Ishikawa (cell line): ENCODE results near the gene TUBB3.

Experiments
- CEBPB ChIP-seq: IDR thresholded peaks from 2 replicates; pipeline ENCODE4 v1.6.1; 2012
- CREB1 ChIP-seq: IDR thresholded peaks from 2 replicates; pipeline ENCODE4 v1.6.1; 2012; ENCODE audit warnings: low read depth
- EGR1 ChIP-seq: IDR thresholded peaks from 2 replicates; pipeline ENCODE4 v1.6.1; 2012
- EP300 ChIP-seq: IDR thresholded peaks from 2 replicates; pipeline ENCODE4 v1.6.1; 2012; ENCODE audit warnings: borderline replicate concordance
- FOXM1 ChIP-seq: IDR thresholded peaks from 2 replicates; pipeline ENCODE4 v1.6.1; 2012; ENCODE audit warnings: low read depth, borderline replicate concordance
- MAX ChIP-seq: IDR thresholded peaks from 2 replicates; pipeline ENCODE4 v1.6.1; 2012
- NFIC ChIP-seq: IDR thresholded peaks from 2 replicates; pipeline ENCODE4 v1.6.1; 2012
- RAD21 ChIP-seq: IDR thresholded peaks from 2 replicates; pipeline ENCODE4 v1.6.1; 2012; ENCODE audit warnings: low read depth
- REST ChIP-seq: IDR thresholded peaks from 2 replicates; pipeline ENCODE4 v1.6.1; 2012; ENCODE audit warnings: low read depth, mild to moderate bottlenecking
- TAF1 ChIP-seq: IDR thresholded peaks from 2 replicates; pipeline ENCODE4 v1.6.1; 2012; ENCODE audit warnings: low read depth, mild to moderate bottlenecking
- TCF12 ChIP-seq: IDR thresholded peaks from 2 replicates; pipeline ENCODE4 v1.6.1; 2012; ENCODE audit warnings: low read depth
- TEAD4 ChIP-seq: IDR thresholded peaks from 2 replicates; pipeline ENCODE4 v1.6.1; 2012
- USF1 ChIP-seq: IDR thresholded peaks from 2 replicates; pipeline ENCODE4 v1.6.1; 2012
- YY1 ChIP-seq: IDR thresholded peaks from 2 replicates; pipeline ENCODE4 v1.6.1; 2012; ENCODE audit warnings: low read depth
- ZBTB7A ChIP-seq: IDR thresholded peaks from 2 replicates; pipeline ENCODE4 v1.6.1; 2012; ENCODE audit warnings: low read depth

The TUBB3 gene

GRCh38 chr16:89902980-89903379, 20.2 kb upstream of the TUBB3 start:
- TF ChIP-seq NFIC (no peak), CREB1 (no peak), TEAD4 (no peak), EP300 (no peak), REST (no peak)

GRCh38 chr16:89903908-89904515, 19.1 kb upstream of the TUBB3 start:
- no peak for TF ChIP-seq RAD21
- no peak for TF ChIP-seq CREB1
- TF ChIP-seq EGR1 = no peak
- TF ChIP-seq TCF12 = no peak
- TF ChIP-seq NFIC = no peak

GRCh38 chr16:89904606-89905510, 18.3 kb upstream of the TUBB3 start:
- TF ChIP-seq YY1 (no peak), USF1 (no peak), RAD21 (no peak), TCF12 (no peak), FOXM1 (no peak), CREB1 (no peak), NFIC (no peak), TEAD4 (no peak), ZBTB7A (no peak), EP300 (no peak)

- TF ChIP-seq YY1 = no peak
- TF ChIP-seq CEBPB = no peak
- no peak for TF ChIP-seq EP300
- TF ChIP-seq TEAD4 = no peak
- TF ChIP-seq EGR1 = no peak
- TF ChIP-seq REST = no peak
- TF ChIP-seq CREB1 = no peak
- no peak for TF ChIP-seq FOXM1
- TF ChIP-seq ZBTB7A = no peak
Observed at GRCh38 chr16:89905511-89906139, 17.5 kb upstream of the TUBB3 start.

GRCh38 chr16:89906140-89907025, 16.8 kb upstream of the TUBB3 start:
- TF ChIP-seq YY1 (no peak), CEBPB (no peak), EP300 (no peak), TAF1 (no peak), FOXM1 (no peak), REST (no peak), CREB1 (no peak), TEAD4 (no peak), ZBTB7A (no peak), EGR1 (no peak), RAD21 (no peak), TCF12 (no peak), USF1 (no peak), MAX (no peak), NFIC (no peak)
